Glutamatergic neuron (in vitro differentiated cells): ENCODE results near the gene SMIM31. TPM values are rescaled to one million over a fixed set of nuclear protein-coding genes. Genes with fewer than 3 reads are reported as not detected.

ENCODE experiments used
- DNase-seq: peaks from one replicate; pipeline ENCODE4 v3.0.0; 2022
- H3K27ac Mint-ChIP-seq: one replicate; pipeline ENCODE4 v1.8.0; 2020; ENCODE audit warnings: mild to moderate bottlenecking, mixed read lengths, inconsistent platforms; ENCODE audit not compliant: unreplicated experiment
- H3K27me3 Mint-ChIP-seq: one replicate; pipeline ENCODE4 v1.8.0; 2020; ENCODE audit warnings: mild to moderate bottlenecking, moderate library complexity, mixed read lengths, inconsistent platforms; ENCODE audit not compliant: unreplicated experiment
- H3K36me3 Mint-ChIP-seq: one replicate; pipeline ENCODE4 v1.8.0; 2020; ENCODE audit warnings: mild to moderate bottlenecking, mixed read lengths, inconsistent platforms; ENCODE audit not compliant: unreplicated experiment
- H3K4me1 Mint-ChIP-seq: one replicate; pipeline ENCODE4 v1.8.0; 2020; ENCODE audit warnings: mild to moderate bottlenecking, low read depth, mixed read lengths, inconsistent platforms; ENCODE audit not compliant: unreplicated experiment
- H3K4me3 Mint-ChIP-seq: one replicate; pipeline ENCODE4 v1.8.0; 2020; ENCODE audit warnings: mild to moderate bottlenecking, mixed read lengths, inconsistent platforms; ENCODE audit not compliant: unreplicated experiment
- H3K9me3 Mint-ChIP-seq: one replicate; pipeline ENCODE4 v1.8.0; 2020; ENCODE audit warnings: mild to moderate bottlenecking, moderate library complexity, mixed read lengths, inconsistent platforms; ENCODE audit not compliant: unreplicated experiment
- CTCF ChIP-seq: fragments of 200-600 bp; sonication (generic); IDR thresholded peaks from one replicate; pipeline ENCODE4 v1.5.0; 2021; ENCODE audit not compliant: partially characterized antibody, unreplicated experiment
- total RNA-seq: library from RNA; stranded (reverse); fragmentation: NEBNext Ultra II Directional; extraction: Animal tissue kit (Norgen Biotek cat#: 25700); gene quantifications from one replicate; pipeline ENCODE4 v1.2.1, GENCODE V29; 2021; ENCODE audit not compliant: unreplicated experiment

The SMIM31 gene
- total RNA-seq, 1 donor from 2014 or later: not detected

- TF ChIP-seq CTCF: no peak
- peaks cover 2% of the 10 kb centered on the region for H3K9me3 Mint-ChIP-seq
- no peaks in the 10 kb centered on the region for H3K36me3 Mint-ChIP-seq
- no peaks in the 10 kb centered on the region for H3K27me3 Mint-ChIP-seq
- no peak overlapping the region for H3K27ac Mint-ChIP-seq
- no peak overlapping the region for H3K4me3 Mint-ChIP-seq
- no peak for DNase-seq
- no peaks in the 10 kb centered on the region for H3K4me1 Mint-ChIP-seq
Measured at GRCh38 chr4:164828955-164829354, 75.0 kb downstream of the SMIM31 start.

GRCh38 chr4:164846566-164846965 lies 92.6 kb downstream of the SMIM31 start:
- no peak for DNase-seq
- TF ChIP-seq CTCF: no peak

GRCh38 chr4:164847016-164847415 lies 93.1 kb downstream of the SMIM31 start:
- no peaks in the 10 kb centered on the region for H3K36me3 Mint-ChIP-seq
- TF ChIP-seq CTCF: no peak
- no peaks in the 10 kb centered on the region for H3K9me3 Mint-ChIP-seq
- no peaks in the 10 kb centered on the region for H3K27me3 Mint-ChIP-seq
- H3K4me1 Mint-ChIP-seq: no peaks in the 10 kb centered on the region
- H3K4me3 Mint-ChIP-seq: no peak overlapping the region
- no peak overlapping the region for H3K27ac Mint-ChIP-seq
- DNase-seq: no peak

More at GRCh38 chr4:164846566-164846965, 92.6 kb downstream of the SMIM31 start:
- H3K27ac Mint-ChIP-seq: no peak overlapping the region
- H3K4me1 Mint-ChIP-seq: no peaks in the 10 kb centered on the region
- no peaks in the 10 kb centered on the region for H3K36me3 Mint-ChIP-seq
- H3K4me3 Mint-ChIP-seq: no peak overlapping the region
- no peaks in the 10 kb centered on the region for H3K9me3 Mint-ChIP-seq
- no peaks in the 10 kb centered on the region for H3K27me3 Mint-ChIP-seq

GRCh38 chr4:164847967-164848649 lies 94.2 kb downstream of the SMIM31 start:
- Mint-ChIP-seq H3K4me3 (no peak overlapping the region), H3K27ac (no peak overlapping the region), H3K27me3 (no peaks in the 10 kb centered on the region), H3K36me3 (no peaks in the 10 kb centered on the region), H3K9me3 (no peaks in the 10 kb centered on the region), H3K4me1 (no peaks in the 10 kb centered on the region)
- no peak for TF ChIP-seq CTCF
- DNase-seq: no peak

Other genes starting within 250 kb of the SMIM31 start
- 0.88 TPM for gene APELA, start 123.0 kb downstream of the SMIM31 start, total RNA-seq
- gene TRIM61, start 223.5 kb downstream of the SMIM31 start, total RNA-seq: 0.34 TPM